Activated CD8-positive, alpha-beta memory T cell treated with anti-CD3 and anti-CD28 coated beads, Interleukin-2, amount 50 U/mL, for 4 hours (primary cell): ENCODE data around the gene HAVCR1.

Experiments used
- DNase-seq: peaks from one replicate; pipeline ENCODE4 v3.0.0-alpha.2; 2020

The HAVCR1 gene

DNA sequence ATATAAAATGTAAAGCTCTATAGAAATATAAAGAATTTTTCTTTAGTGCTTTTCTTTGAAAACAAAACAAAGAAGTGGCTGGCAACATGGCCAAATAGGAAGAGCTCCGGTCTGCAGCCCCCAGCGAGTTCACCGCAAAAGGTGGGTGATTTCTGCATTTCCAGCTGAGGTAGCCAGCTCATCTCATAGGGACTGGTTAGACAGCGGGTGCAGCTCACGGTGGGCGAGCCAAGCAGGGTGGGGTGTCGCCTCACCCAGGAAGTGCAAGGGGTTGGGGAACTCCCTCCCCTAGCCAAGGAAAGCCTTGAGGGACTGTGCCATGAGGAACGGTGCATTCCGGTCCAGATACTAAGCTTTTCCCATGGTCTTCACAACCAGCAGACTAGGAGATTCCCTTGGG is 74.9 kb downstream of the HAVCR1 start:
- DNase-seq = no peak

DNA sequence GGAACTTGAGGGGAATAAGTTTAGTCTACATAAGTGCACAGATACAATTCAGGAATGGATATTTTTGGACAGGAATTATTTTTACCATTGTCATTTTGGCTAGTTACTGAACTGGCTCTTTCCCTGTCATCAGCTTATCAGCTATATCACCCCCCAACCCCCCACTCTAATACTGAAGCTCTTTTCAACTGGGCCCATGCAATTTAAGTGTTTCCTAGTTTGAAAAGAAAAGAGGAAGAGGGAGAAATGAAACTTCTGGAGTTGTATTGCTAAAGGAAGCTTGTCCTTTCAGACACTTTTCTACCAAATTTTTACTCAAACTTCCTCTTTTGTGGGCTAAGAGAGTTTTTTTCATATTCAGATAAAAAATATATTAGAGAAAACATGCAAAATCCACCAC is 77.4 kb downstream of the HAVCR1 start:
- no peak for DNase-seq
